Transverse colon (tissue), 4 donors: Measurements from ENCODE around the gene PTPRJ. TPM values are rescaled to one million over a fixed set of nuclear protein-coding genes. Genes with fewer than 3 reads are reported as not detected.
"Not testable (repeated sequence)": the region's sequence is repeated elsewhere in the genome, so short reads cannot be mapped to it uniquely, and the experiment has no call there.

ENCODE experiments used
- DNase-seq: peaks from one replicate; pipeline ENCODE4 v3.0.0-alpha.2; 2019
- H3K27ac ChIP-seq, 4 donors: fragments of 200-600 bp; sonication (generic); 2 replicates each; pipeline ENCODE4 v1.5.1; 2016 to 2018; ENCODE audit warnings: inconsistent platforms in 4 of 4
- H3K27me3 ChIP-seq: fragments of 200-600 bp; sonication (generic); 2 replicates; pipeline ENCODE4 v1.5.1; 2017; ENCODE audit warnings: inconsistent platforms
- H3K36me3 ChIP-seq, 4 donors: fragments of 200-600 bp; sonication (generic); 2 replicates each; pipeline ENCODE4 v1.5.1; 2017 to 2019; ENCODE audit warnings: inconsistent platforms in 4 of 4
- H3K4me1 ChIP-seq, 4 donors: fragments of 200-600 bp; sonication (generic); 2 replicates each; pipeline ENCODE4 v1.5.1; 2017 to 2020; ENCODE audit warnings: inconsistent platforms in 4 of 4
- H3K4me3 ChIP-seq, 4 donors: fragments of 200-600 bp; sonication (generic); 1 replicate in 1 of 4; 2 replicates in 3 of 4; pipeline versions ENCODE4 v1.5.1 to v1.6.1; 2017 to 2019; ENCODE audit warnings: inconsistent platforms in 4 of 4
- H3K9me3 ChIP-seq, 2 donors: fragments of 200-600 bp; sonication (generic); 2 replicates each; pipeline ENCODE4 v1.5.1; 2017 to 2019; ENCODE audit warnings: inconsistent platforms in 2 of 2
- EP300 ChIP-seq: sonication (generic); formaldehyde crosslinking; IDR thresholded peaks from one replicate; pipeline ENCODE4 v1.6.1; 2017; ENCODE audit warnings: antibody characterized with exemption, low read depth
- POLR2A ChIP-seq: fragments of 450-650 bp; IDR thresholded peaks from one replicate; pipeline ENCODE4 v1.6.1; 2016; ENCODE audit warnings: antibody characterized with exemption, mild to moderate bottlenecking, moderate library complexity
- POLR2AphosphoS5 ChIP-seq, 3 donors: sonication (generic); formaldehyde crosslinking; IDR thresholded peaks; one replicate each; pipeline ENCODE4 v1.6.1; 2016; ENCODE audit warnings: antibody characterized with exemption in 3 of 3
- WGBS, 2 donors: methylation state at CpG; one replicate each; pipeline ENCODE4 v1.1.5; 2018; ENCODE audit warnings: low coverage in 1 of 2; 5-methylcytosine and 5-hydroxymethylcytosine counted together
- in situ Hi-C, 4 donors: fragments of 200-750 bp; cut with MboI; loops; one replicate each; pipeline versions ENCODE4 v1.15.0 to v1.15.1; 2017; ENCODE audit warnings: low sequenced_read_pairs in 3 of 4, low pct_ligation_motif_present in 1 of 4, low pct_unique_long_range_greater_than_20kb in 1 of 4
- intact Hi-C: fragments of 100-400 bp; cut with DNase I; formaldehyde crosslinking; loops from one replicate; pipeline ENCODE4 v1.15.1; 2023; ENCODE audit warnings: low total_unique reads
- total RNA-seq, 4 donors: library from RNA; depleted of rRNA; stranded (reverse); fragments of >200 nt; gene quantifications; one replicate each; pipeline ENCODE4 v1.1.0, GENCODE V29; 2016
- TF ChIP-seq, protein P1 (sequence below), 5 experiments: fragments of 200-600 bp in 3 of 5; fragments of 450-650 bp in 2 of 5; sonication (generic) in 3 of 5; IDR thresholded peaks; 1 replicate in 2 of 5; 2 replicates in 3 of 5; pipeline ENCODE4 v1.5.1; 2016 to 2017; ENCODE audit warnings: antibody characterized with exemption in 5 of 5, inconsistent platforms in 3 of 5, mild to moderate bottlenecking in 2 of 5, moderate library complexity in 1 of 5

Gene PTPRJ
- 10 to 100 TPM; 25.3 to 40.8 (median 31.7) TPM for total RNA-seq

DNA sequence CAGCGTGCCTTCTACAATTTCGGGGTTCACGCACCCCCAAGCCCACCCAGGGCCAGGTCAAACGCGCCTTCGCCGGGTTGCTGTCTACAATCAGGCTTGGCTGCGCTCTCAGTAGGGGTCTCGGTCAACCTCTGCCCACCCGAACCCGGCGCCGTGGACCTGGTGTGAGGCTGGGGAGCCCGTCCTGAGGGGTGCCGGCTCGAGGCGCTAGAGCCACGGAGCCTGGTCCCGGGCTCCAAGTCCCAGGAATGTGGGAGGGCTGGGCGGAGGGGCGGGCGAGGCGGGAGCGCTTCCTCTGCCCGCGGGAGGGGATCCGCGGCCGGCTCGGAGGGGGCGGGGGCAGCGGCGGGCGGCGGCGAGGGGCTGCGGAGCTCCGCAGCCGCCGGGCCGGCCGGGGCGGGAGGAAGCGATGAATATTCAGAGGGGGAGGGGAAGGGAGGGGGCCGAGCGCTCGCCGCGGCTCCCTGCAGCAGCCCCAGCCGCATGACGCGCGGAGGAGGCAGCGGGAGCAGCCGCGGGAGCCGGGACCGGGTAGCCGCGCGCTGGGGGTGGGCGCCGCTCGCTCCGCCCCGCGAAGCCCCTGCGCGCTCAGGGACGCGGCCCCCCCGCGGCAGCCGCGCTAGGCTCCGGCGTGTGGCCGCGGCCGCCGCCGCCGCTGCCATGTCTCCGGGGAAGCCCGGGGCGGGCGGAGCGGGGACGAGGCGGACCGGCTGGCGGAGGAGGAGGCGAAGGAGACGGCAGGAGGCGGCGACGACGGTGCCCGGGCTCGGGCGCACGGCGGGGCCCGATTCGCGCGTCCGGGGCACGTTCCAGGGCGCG, at the start of gene PTPRJ:
Gene PTPRJ (plus strand): TSS at position 472 of the 819 bp plus-strand sequence. CDS start 354 bp downstream, outside the sequence.
- peaks cover 8 to 43% (median 27%) of the 10 kb centered on the region in 4 donors for H3K4me1 ChIP-seq
- H3K27ac ChIP-seq, result peak within 1 kb of the TSS; percentile 78 to 86 (median 82)
- intact Hi-C loops (no loop called here), in situ Hi-C loops (no loop called here)
- H3K9me3 ChIP-seq, result no peaks in the 10 kb centered on the region
- peak; percentile 63 for DNase-seq
- TF ChIP-seq EP300, result no peak
- TF ChIP-seq POLR2A, result no peak
- TF ChIP-seq, protein P1, sequence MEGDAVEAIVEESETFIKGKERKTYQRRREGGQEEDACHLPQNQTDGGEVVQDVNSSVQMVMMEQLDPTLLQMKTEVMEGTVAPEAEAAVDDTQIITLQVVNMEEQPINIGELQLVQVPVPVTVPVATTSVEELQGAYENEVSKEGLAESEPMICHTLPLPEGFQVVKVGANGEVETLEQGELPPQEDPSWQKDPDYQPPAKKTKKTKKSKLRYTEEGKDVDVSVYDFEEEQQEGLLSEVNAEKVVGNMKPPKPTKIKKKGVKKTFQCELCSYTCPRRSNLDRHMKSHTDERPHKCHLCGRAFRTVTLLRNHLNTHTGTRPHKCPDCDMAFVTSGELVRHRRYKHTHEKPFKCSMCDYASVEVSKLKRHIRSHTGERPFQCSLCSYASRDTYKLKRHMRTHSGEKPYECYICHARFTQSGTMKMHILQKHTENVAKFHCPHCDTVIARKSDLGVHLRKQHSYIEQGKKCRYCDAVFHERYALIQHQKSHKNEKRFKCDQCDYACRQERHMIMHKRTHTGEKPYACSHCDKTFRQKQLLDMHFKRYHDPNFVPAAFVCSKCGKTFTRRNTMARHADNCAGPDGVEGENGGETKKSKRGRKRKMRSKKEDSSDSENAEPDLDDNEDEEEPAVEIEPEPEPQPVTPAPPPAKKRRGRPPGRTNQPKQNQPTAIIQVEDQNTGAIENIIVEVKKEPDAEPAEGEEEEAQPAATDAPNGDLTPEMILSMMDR (IDR thresholded peaks at IDR 0.05), result no peak
- TF ChIP-seq POLR2AphosphoS5 (IDR thresholded peaks at IDR 0.05), result peak in 1 of 3 donors; percentile 48
- no peaks in the 10 kb centered on the region for H3K27me3 ChIP-seq
- WGBS, 2 donors, result 8% methylated on average over 47 of the region's 111 CpGs; no CpG with 5 or more reads in 1 of the 2 donors
- peak within 1 kb of the TSS; percentile 84 to 94 (median 90) for H3K4me3 ChIP-seq
- no peaks in the 10 kb centered on the region for H3K36me3 ChIP-seq

DNA sequence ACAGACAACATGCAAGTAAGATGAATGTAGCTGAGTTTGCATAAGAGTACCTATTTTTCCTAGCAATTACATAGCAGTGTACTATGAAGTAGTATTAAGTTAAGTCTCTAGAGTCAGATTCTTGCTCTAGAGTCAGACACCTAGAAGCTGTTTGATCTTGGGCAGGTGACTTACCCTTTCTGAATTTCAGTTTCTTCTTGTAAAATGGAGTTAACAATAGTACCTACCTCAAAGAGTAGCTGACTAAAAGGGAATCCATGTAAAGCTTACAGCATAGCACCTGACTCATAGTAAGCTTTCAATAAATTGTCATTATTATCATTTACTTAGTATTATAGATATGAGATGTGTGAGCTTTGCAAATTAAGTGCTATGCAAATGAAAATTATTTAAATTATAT, 47.8 kb upstream of the PTPRJ start:
- Histone ChIP-seq H3K36me3 (no peaks in the 10 kb centered on the region), H3K4me1 (peaks cover 0 to 4% (median 0%) of the 10 kb centered on the region in 4 donors), H3K27me3 (no peaks in the 10 kb centered on the region), H3K9me3 (no peaks in the 10 kb centered on the region), H3K4me3 (no peak overlapping the region), H3K27ac (no peak overlapping the region)
- DNase-seq, result no peak
- TF ChIP-seq EP300 (no peak), POLR2A (no peak), POLR2AphosphoS5 (IDR thresholded peaks at IDR 0.05) (no peak)
- TF ChIP-seq, protein P1 (IDR thresholded peaks at IDR 0.05), result no peak
- in situ Hi-C loops, result loop anchor here in 2 of 4 donors (5.0 kb wide), 1 partner anchor 180 kb away; no protein-coding TSS in a partner anchor
- intact Hi-C loops, result no loop called here

DNA sequence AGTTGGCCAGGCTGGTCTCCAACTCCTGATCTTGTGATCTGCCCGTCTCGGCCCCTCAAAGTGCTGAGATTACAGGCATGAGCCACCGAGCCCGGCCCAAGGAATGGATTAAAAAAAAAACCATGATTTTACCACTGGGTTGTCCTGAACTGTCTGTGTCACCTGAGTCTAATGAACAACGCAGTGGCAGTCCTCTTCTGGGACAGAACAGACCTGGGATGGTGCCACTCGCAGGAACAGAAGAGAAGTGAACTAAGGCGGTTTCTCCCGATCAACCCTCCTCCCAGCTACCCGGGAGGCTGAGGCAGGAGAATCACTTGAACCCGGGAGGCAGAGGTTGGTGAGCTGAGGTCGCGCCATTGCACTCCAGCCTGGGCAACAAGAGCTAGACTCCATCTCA, 46.6 kb upstream of the PTPRJ start:
- intact Hi-C loops, result not testable (repeated sequence)

GRCh38 chr11:47938791-47939560, 41.4 kb upstream of the PTPRJ start:
- whole genome bisulfite sequencing, 2 donors, result 87 to 100% methylated on average over 3 to 7 of the region's 7 CpGs
- no peak for TF ChIP-seq POLR2A
- TF ChIP-seq POLR2AphosphoS5 (IDR thresholded peaks at IDR 0.05), result no peak
- TF ChIP-seq, protein P1 (IDR thresholded peaks at IDR 0.05), result no peak
- no peak for TF ChIP-seq EP300
- intact Hi-C loops, result loop anchor here (5.0 kb wide), 1 partner anchor 168 kb away; no protein-coding TSS in a partner anchor
- no peaks in the 10 kb centered on the region for H3K36me3 ChIP-seq
- no peak for DNase-seq
- H3K27me3 ChIP-seq, result no peaks in the 10 kb centered on the region
- no peaks in the 10 kb centered on the region for H3K9me3 ChIP-seq
- H3K4me1 ChIP-seq, result peaks cover 0 to 8% (median 0%) of the 10 kb centered on the region in 4 donors
- no peak overlapping the region for H3K27ac ChIP-seq
- in situ Hi-C loops, result no loop called here
- no peak overlapping the region for H3K4me3 ChIP-seq

More for the DNA sequence above, 46.6 kb upstream of the PTPRJ start:
- in situ Hi-C loops, result loop anchor here in 2 of 4 donors (5.0 kb wide), 1 partner anchor 179 kb away; no protein-coding TSS in a partner anchor
- 84% methylated on average over 12 of the region's 12 CpGs; no CpG with 5 or more reads in 1 of the 2 donors for WGBS, 2 donors
- H3K36me3 ChIP-seq, H3K9me3 ChIP-seq, H3K4me1 ChIP-seq, H3K4me3 ChIP-seq, H3K27ac ChIP-seq, DNase-seq, H3K27me3 ChIP-seq: not testable (repeated sequence)
